ENCODE data around the gene NFIX.

The NFIX gene

GRCh38 chr19:13001502-13002165 lies 6.4 kb downstream of the NFIX start:
- Histone ChIP-seq H3K36me3 (ENCODE audit: control insufficient read depth, insufficient read depth, low read length) (no peaks in the 10 kb centered on the region), H3K27me3 (replicated peaks; ENCODE audit: control insufficient read depth, insufficient read depth, low read length) (no peaks in the 10 kb centered on the region), H3K4me3 (replicated peaks; ENCODE audit: low read depth, low read length) (no peak overlapping the region)
- TF ChIP-seq, protein P1, sequence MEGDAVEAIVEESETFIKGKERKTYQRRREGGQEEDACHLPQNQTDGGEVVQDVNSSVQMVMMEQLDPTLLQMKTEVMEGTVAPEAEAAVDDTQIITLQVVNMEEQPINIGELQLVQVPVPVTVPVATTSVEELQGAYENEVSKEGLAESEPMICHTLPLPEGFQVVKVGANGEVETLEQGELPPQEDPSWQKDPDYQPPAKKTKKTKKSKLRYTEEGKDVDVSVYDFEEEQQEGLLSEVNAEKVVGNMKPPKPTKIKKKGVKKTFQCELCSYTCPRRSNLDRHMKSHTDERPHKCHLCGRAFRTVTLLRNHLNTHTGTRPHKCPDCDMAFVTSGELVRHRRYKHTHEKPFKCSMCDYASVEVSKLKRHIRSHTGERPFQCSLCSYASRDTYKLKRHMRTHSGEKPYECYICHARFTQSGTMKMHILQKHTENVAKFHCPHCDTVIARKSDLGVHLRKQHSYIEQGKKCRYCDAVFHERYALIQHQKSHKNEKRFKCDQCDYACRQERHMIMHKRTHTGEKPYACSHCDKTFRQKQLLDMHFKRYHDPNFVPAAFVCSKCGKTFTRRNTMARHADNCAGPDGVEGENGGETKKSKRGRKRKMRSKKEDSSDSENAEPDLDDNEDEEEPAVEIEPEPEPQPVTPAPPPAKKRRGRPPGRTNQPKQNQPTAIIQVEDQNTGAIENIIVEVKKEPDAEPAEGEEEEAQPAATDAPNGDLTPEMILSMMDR (IDR thresholded peaks at IDR 0.05; ENCODE audit: insufficient read depth, low read length, poor library complexity, severe bottlenecking), result no peak
- DNase-seq (ENCODE audit: extremely low read depth, insufficient read length), result no peak

DNA sequence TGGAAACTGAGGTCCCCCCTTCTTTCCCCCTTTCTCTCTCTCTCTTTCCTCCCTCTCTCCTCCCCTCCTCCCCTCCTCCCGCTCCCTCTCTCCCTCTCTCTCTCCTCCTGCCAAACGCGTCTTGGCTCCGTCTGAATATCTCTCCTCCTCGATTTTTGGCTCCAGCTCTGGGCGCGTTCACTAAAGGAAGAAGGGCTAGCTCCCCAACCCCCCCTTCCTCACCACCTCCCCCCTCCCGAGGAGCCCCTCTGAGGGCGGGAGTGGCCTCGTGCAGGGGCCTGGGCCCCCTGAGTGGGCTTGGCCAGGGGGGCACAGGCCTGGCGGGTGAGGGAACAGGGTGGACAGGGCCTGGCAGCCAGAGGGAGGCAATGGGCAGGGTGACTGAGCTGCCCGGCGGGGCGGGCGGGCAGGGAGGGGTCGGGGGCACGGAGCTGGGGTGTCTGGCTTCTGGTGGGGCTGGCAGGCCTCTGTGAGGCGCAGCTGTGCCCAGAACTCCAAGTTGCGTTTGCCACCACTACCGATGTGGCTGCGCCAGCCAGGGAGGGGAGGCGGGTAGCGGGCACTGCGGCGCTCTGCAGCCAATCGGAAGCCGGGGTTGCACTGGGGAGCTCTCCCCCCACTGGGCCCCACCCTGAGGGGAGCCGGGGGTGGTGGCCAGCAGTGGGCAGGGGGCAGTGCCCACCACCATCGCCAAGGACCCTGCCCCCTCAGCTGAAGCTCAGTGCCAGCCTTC lies 7.1 kb downstream of the NFIX start:
- TF ChIP-seq, protein P1 (IDR thresholded peaks at IDR 0.05; ENCODE audit: insufficient read depth, low read length, poor library complexity, severe bottlenecking), result no peak
- DNase-seq (ENCODE audit: extremely low read depth, insufficient read length), result no peak
- H3K27me3 ChIP-seq (replicated peaks; ENCODE audit: control insufficient read depth, insufficient read depth, low read length), result no peaks in the 10 kb centered on the region

GRCh38 chr19:13003081-13003480 lies 7.8 kb downstream of the NFIX start:
- no peak for DNase-seq (ENCODE audit: extremely low read depth, insufficient read length)
- Histone ChIP-seq H3K4me3 (replicated peaks; ENCODE audit: low read depth, low read length) (no peak overlapping the region), H3K36me3 (ENCODE audit: control insufficient read depth, insufficient read depth, low read length) (no peaks in the 10 kb centered on the region), H3K27me3 (replicated peaks; ENCODE audit: control insufficient read depth, insufficient read depth, low read length) (no peaks in the 10 kb centered on the region)
- TF ChIP-seq, protein P1 (IDR thresholded peaks at IDR 0.05; ENCODE audit: insufficient read depth, low read length, poor library complexity, severe bottlenecking), result no peak

More for the DNA sequence above, 7.1 kb downstream of the NFIX start:
- Histone ChIP-seq H3K36me3 (ENCODE audit: control insufficient read depth, insufficient read depth, low read length) (no peaks in the 10 kb centered on the region), H3K4me3 (replicated peaks; ENCODE audit: low read depth, low read length) (no peak overlapping the region)

DNA sequence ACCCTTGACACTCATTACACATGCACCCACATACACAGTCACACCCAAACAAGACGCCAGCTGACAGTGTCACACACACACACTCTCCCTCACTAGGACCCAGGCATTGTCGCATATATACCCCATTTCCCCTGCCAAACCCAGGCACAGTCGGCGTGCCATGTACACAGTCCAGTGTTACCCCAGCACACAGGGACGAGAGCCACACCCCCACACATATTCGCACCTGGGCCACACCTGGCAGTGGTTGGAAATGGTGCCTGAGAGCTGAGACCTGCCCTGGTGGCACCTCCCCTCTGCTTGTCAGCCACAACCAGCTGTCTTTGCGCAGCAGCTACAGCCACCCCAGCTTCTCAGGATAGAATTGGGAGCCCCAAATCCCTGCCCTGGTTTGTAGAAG lies 9.0 kb downstream of the NFIX start:
- Histone ChIP-seq H3K27me3 (replicated peaks; ENCODE audit: control insufficient read depth, insufficient read depth, low read length) (no peaks in the 10 kb centered on the region; the same call in 1 of the 2 replicates), H3K36me3 (ENCODE audit: control insufficient read depth, insufficient read depth, low read length) (no peaks in the 10 kb centered on the region), H3K4me3 (replicated peaks; ENCODE audit: low read depth, low read length) (no peak overlapping the region)
- TF ChIP-seq, protein P1 (IDR thresholded peaks at IDR 0.05; ENCODE audit: insufficient read depth, low read length, poor library complexity, severe bottlenecking), result no peak
- no peak for DNase-seq (ENCODE audit: extremely low read depth, insufficient read length)

DNA sequence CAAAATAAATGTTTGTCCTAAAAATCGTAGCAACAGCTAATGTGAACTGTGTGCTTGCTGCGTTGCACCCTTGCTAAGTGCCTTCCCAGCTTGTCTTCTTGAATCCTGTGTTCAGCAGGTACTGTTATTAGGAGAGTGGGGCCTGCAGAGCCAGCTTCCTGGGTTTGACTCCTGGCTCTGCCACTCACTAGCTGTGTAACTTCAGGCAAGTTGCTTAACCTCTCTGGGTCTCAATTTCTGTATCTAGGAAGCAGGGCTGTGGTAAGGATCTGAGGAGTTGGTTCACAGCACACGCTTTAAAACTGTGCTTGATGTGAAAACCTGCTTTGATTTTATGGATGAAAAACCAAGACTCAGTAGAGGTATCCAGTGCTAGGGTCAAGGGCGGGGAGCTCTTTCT lies 10.0 kb downstream of the NFIX start:
- Histone ChIP-seq H3K36me3 (ENCODE audit: control insufficient read depth, insufficient read depth, low read length) (no peaks in the 10 kb centered on the region), H3K27me3 (replicated peaks; ENCODE audit: control insufficient read depth, insufficient read depth, low read length) (no peaks in the 10 kb centered on the region; the same call in 1 of the 2 replicates), H3K4me3 (replicated peaks; ENCODE audit: low read depth, low read length) (no peak overlapping the region)
- TF ChIP-seq, protein P1 (IDR thresholded peaks at IDR 0.05; ENCODE audit: insufficient read depth, low read length, poor library complexity, severe bottlenecking), result no peak
- no peak for DNase-seq (ENCODE audit: extremely low read depth, insufficient read length)

All from GM06990 (cell line).